Measurements from ENCODE around the gene COL27A1.

GRCh38 chr9:114117996-114118830 lies 37.1 kb upstream of the COL27A1 start:
- TF ChIP-seq, protein P1, sequence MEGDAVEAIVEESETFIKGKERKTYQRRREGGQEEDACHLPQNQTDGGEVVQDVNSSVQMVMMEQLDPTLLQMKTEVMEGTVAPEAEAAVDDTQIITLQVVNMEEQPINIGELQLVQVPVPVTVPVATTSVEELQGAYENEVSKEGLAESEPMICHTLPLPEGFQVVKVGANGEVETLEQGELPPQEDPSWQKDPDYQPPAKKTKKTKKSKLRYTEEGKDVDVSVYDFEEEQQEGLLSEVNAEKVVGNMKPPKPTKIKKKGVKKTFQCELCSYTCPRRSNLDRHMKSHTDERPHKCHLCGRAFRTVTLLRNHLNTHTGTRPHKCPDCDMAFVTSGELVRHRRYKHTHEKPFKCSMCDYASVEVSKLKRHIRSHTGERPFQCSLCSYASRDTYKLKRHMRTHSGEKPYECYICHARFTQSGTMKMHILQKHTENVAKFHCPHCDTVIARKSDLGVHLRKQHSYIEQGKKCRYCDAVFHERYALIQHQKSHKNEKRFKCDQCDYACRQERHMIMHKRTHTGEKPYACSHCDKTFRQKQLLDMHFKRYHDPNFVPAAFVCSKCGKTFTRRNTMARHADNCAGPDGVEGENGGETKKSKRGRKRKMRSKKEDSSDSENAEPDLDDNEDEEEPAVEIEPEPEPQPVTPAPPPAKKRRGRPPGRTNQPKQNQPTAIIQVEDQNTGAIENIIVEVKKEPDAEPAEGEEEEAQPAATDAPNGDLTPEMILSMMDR (IDR thresholded peaks at IDR 0.05) = no peak
- TF ChIP-seq POLR2A (IDR thresholded peaks at IDR 0.05) = no peak
- TF ChIP-seq POLR2AphosphoS5 (IDR thresholded peaks at IDR 0.05) = no peak
- no peak for TF ChIP-seq EP300 (IDR thresholded peaks at IDR 0.05)
